NB4 (cell line): ENCODE measurements around the gene GOLGA6B.
"Not testable (repeated sequence)": the region's sequence is repeated elsewhere in the genome, so short reads cannot be mapped to it uniquely, and the experiment has no call there.

Source experiments
- DNase-seq: peaks from one replicate; pipeline ENCODE4 v3.0.0; 2010; ENCODE audit warnings: low read depth
- H3K4me3 ChIP-seq: one replicate; pipeline ENCODE4 v1.5.1; 2011; ENCODE audit warnings: mild to moderate bottlenecking, low read depth, low read length, moderate library complexity
- MYC ChIP-seq: IDR thresholded peaks from 2 replicates; pipeline ENCODE4 v1.6.1; 2011; ENCODE audit warnings: low read depth, low read length
- POLR2A ChIP-seq: IDR thresholded peaks from 2 replicates; pipeline ENCODE4 v1.6.1; 2011; ENCODE audit warnings: mild to moderate bottlenecking; ENCODE audit not compliant: insufficient read length; ENCODE audit errors: extremely low read depth
- TF ChIP-seq, protein P1 (sequence below): IDR thresholded peaks from 2 replicates; pipeline ENCODE4 v1.6.1; 2011; ENCODE audit warnings: low read depth, low read length
- TF ChIP-seq, protein P2 (sequence below): IDR thresholded peaks from one replicate; pipeline ENCODE4 v1.5.1; 2012; ENCODE audit warnings: low read depth, low read length

Gene GOLGA6B, protein sequence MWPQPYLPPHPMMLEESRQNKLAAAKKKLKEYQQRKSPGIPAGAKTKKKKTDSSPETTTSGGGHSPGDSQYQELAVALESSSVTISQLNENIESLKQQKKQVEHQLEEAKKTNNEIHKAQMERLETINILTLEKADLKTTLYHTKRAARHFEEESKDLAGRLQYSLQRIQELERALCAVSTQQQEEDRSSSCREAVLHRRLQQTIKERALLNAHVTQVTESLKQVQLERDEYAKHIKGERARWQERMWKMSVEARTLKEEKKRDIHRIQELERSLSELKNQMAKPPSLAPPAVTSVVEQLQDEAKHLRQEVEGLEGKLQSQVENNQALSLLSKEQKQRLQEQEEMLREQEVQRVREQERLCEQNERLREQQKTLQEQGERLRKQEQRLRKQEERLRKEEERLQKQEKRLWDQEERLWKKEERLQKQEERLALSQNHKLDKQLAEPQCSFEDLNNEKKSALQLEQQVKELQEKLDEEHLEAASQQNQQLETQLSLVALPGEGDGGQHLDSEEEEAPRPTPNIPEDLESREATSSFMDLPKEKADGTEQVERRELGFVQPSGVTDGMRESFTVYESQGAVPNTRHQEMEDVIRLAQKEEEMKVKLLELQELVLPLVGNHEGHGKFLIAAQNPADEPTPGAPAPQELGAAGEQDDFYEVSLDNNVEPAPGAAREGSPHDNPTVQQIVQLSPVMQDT

DNA sequence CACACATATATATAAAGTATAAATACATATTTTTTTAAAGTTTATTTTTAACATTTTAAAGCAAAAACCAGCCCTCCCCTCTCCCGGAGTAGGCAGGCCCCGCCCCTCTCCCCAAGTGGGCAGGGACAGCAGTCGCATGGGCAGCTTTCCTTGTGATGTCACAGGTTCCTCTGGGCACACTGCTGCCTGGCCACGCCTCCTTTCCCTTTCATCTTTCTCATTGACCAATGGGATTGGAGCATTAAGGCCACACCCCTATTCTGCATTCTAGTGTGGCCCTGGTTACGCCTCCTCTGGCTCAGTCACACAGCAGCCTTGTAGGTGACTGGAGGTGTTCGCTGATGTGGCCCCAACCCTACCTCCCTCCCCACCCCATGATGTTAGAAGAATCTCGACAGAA is at the start of gene GOLGA6B:
Gene GOLGA6B, plus strand, starts transcription at position 301 of the 400 bp plus-strand sequence. Its CDS starts 41 bp downstream, at position 342.
- not testable (repeated sequence) for DNase-seq, H3K4me3 ChIP-seq

DNA sequence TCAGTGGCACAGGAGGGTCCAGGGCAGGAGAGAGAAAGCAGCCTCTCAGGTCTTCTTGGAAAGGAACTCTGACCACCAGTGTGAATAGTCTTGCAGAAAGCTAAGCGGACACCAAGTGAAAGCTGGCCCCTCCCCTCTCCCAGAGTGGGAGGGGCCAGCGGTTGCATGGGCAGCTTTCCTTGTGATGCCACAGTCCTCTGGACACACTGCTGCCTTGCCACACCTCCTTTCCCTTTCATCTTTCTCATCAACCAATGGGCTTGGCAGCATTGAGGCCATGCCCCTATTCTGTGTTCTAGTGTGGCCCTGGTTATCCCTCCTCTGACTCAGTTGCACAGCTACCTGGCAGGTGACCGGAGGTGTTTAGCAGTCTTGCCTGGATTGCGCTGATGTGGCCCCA is 49.7 kb upstream of the GOLGA6B start:
- no peak for TF ChIP-seq POLR2A
- TF ChIP-seq MYC = no peak
- TF ChIP-seq, protein P1, sequence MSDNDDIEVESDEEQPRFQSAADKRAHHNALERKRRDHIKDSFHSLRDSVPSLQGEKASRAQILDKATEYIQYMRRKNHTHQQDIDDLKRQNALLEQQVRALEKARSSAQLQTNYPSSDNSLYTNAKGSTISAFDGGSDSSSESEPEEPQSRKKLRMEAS = no peak
- TF ChIP-seq, protein P2, sequence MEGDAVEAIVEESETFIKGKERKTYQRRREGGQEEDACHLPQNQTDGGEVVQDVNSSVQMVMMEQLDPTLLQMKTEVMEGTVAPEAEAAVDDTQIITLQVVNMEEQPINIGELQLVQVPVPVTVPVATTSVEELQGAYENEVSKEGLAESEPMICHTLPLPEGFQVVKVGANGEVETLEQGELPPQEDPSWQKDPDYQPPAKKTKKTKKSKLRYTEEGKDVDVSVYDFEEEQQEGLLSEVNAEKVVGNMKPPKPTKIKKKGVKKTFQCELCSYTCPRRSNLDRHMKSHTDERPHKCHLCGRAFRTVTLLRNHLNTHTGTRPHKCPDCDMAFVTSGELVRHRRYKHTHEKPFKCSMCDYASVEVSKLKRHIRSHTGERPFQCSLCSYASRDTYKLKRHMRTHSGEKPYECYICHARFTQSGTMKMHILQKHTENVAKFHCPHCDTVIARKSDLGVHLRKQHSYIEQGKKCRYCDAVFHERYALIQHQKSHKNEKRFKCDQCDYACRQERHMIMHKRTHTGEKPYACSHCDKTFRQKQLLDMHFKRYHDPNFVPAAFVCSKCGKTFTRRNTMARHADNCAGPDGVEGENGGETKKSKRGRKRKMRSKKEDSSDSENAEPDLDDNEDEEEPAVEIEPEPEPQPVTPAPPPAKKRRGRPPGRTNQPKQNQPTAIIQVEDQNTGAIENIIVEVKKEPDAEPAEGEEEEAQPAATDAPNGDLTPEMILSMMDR = no peak
- no peak for DNase-seq

DNA sequence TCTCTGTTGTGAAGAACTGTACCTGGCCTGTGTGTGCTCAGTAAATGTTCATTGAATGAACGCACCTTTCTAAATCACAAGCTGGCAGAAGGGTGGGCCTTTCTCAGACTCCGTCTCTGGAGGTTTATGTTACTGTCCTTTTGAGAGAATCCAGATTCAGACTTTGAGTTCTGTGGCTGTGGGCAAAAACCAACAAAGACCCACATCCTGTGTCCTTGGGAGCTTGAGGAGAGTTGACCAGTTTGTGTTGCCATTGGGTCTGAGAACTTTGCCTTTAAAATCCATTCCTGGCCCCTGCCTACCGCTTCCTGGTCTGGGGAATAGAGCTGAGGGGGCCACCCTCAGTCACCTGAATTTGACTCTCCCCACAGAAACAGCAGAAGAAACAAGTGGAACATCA is 46.4 kb upstream of the GOLGA6B start:
- not testable (repeated sequence) for DNase-seq, H3K4me3 ChIP-seq

More for the DNA sequence above, 49.7 kb upstream of the GOLGA6B start:
- H3K4me3 ChIP-seq = no peak overlapping the region

DNA sequence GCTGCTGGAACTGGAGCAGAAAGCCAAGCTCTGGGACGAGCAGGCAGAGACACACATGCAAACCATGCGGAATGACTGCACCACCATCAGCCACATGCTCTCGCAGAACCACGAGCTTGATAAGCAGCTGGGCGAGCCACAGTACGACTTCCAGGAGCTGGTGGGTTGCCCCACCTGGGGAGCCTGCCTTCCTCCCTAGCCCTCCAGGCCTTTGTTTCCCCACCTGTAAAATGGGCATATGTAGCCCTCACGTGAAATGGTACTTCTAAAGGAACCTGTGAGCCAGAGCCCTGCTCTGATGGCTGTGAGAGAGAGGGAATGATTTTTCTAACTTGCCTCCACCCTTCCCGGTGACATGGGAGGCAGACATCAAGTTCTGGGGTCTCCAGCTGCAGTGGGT is 44.6 kb upstream of the GOLGA6B start:
- DNase-seq = no peak
- H3K4me3 ChIP-seq = no peak overlapping the region
- TF ChIP-seq MYC = no peak
- TF ChIP-seq, protein P2 = no peak
- TF ChIP-seq, protein P1 = no peak
- no peak for TF ChIP-seq POLR2A

DNA sequence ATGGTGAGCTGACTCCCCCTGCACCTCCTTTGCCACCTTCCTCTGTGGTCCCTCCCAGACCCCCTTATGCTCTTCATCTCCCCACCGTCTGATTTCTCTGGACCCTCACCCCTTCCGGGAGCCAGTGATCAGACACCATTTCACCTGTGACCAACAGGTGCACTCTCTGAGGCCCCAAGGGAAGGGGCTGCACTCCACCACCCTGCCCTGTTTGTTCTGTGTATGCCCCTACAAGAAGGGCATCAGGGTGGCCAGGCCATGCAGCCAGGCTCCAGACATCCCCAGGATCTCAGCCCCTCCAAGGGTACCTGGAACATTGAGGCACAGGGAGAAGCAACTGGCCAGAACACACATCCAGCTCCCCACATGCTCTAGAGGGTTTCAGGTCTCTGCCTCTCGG is 42.2 kb upstream of the GOLGA6B start:
- DNase-seq, H3K4me3 ChIP-seq: not testable (repeated sequence)

DNA sequence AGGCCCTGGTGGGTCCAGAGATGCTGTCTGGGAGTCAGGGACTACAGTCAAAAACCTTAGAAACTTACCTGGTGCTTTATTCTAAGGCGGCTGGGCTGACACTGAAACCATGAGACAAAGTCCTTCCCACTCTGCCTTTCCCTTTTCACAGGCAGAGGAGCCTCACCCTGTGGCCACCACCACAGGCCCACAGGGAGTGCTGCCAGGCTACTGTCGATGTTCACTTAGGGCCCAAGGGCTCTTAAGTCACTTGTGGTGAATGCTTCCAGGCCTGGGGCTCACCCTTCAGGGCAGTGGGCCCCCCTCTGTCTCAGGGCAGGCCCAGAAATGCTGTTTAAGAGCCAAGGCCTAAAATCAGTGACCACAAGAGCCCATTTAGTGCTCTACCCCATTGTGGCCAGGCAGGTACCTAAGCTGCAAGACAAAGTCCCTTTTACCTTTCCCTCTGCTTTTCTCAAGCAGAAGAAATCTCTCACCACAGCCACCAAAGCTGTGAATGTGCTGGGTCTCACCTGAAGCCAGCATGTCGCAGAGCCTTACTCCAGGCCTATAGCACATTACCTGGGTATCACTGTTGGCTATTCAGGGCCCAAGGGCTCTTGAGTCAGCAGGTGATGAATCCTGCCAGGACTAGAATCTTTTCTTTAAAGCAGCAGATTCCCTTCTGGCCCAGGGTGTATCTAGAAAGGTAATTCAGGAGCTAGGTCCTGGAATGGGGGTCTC is 39.5 kb upstream of the GOLGA6B start:
- TF ChIP-seq, protein P2 = no peak
- TF ChIP-seq POLR2A = no peak
- TF ChIP-seq, protein P1 = no peak
- no peak for TF ChIP-seq MYC
- no peak for DNase-seq
- no peak overlapping the region for H3K4me3 ChIP-seq

DNA sequence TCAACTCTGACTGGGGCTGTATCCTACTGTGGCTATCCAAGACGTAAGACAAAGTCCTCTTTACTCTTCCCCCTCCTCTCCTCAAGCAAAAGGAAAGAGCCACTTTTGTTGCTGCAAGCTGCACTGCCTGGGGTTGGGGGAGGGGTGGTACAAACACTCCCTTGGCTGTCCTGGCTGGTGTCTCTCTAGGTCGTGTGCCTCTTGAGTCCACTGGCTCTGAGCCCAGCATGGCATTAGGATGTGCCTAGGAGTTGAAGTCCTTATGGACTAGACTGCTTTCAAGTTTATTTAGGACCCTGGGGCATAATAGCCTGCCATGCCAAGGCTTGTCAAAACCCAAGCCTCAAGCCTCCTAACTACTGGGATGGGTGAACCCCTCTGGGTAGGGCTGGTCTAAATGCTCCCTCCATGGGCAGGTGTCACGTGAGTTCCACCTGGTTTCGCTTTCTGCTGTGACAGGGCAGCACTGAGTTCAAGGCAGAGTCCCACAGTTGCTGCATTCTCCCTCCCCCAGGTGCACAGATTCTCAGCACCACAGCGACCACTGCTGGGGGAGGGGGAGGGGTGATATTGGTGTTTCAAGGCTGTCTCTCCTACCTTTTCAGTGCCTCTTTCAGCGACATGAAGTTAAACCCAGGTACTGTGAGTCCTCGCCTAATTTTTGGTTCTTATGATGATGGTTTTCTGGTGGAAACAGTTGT is 38.8 kb upstream of the GOLGA6B start:
- not testable (repeated sequence) for DNase-seq, H3K4me3 ChIP-seq
